Ascending aorta (tissue), 2 donors: ENCODE data around the gene VWF. TPM values are rescaled to one million over a fixed set of nuclear protein-coding genes. Genes with fewer than 3 reads are reported as not detected.

Source experiments
- DNase-seq, 2 donors: peaks; one replicate each; pipeline ENCODE4 v3.0.0-alpha.2; 2019; ENCODE audit warnings: low spot score in 2 of 2
- H3K27ac ChIP-seq, 2 donors: fragments of 200-600 bp; sonication (generic); one replicate each; pipeline ENCODE4 v1.5.1; 2016 to 2017; ENCODE audit warnings: mild to moderate bottlenecking in 1 of 2
- H3K27me3 ChIP-seq: fragments of 200-600 bp; sonication (generic); one replicate; pipeline ENCODE4 v1.5.1; 2017
- H3K36me3 ChIP-seq, 2 donors: fragments of 200-600 bp; sonication (generic); one replicate each; pipeline ENCODE4 v1.5.1; 2016
- H3K4me1 ChIP-seq, 2 donors: fragments of 200-600 bp; sonication (generic); one replicate each; pipeline ENCODE4 v1.5.1; 2016 to 2017; ENCODE audit warnings: mild to moderate bottlenecking in 1 of 2
- H3K4me3 ChIP-seq, 2 donors: fragments of 200-600 bp; sonication (generic); one replicate each; pipeline ENCODE4 v1.5.1; 2016 to 2017; ENCODE audit warnings: mild to moderate bottlenecking in 1 of 2
- H3K9me3 ChIP-seq, 2 donors: fragments of 200-600 bp; sonication (generic); one replicate each; pipeline ENCODE4 v1.5.1; 2016
- CTCF ChIP-seq, 3 experiments: fragments of 200-600 bp in 2 of 3; fragments of 450-650 bp in 1 of 3; sonication (generic) in 2 of 3; IDR thresholded peaks; one replicate each; pipeline ENCODE4 v1.5.1; 2016 to 2019; ENCODE audit warnings: antibody characterized with exemption in 3 of 3, mild to moderate bottlenecking in 1 of 3, moderate library complexity in 1 of 3
- intact Hi-C: fragments of 100-400 bp; cut with DNase I; formaldehyde crosslinking; loops from one replicate; pipeline ENCODE4 v1.15.1; 2023
- total RNA-seq: library from RNA; depleted of rRNA; stranded (reverse); fragments of >200 nt; gene quantifications from one replicate; pipeline ENCODE4 v1.1.0, GENCODE V29; 2016

VWF gene
- total RNA-seq, 1 donor from 2014 or later = 1,026 TPM

GRCh38 chr12:6090803-6091202 lies 33.7 kb downstream of the VWF start:
- Histone ChIP-seq H3K4me3 (no peak overlapping the region), H3K9me3 (no peaks in the 10 kb centered on the region), H3K36me3 (no peaks in the 10 kb centered on the region), H3K4me1 (peaks cover 6 to 15% of the 10 kb centered on the region in 2 donors), H3K27me3 (no peaks in the 10 kb centered on the region), H3K27ac (no peak overlapping the region)
- TF ChIP-seq CTCF (IDR thresholded peaks at IDR 0.05) = no peak
- intact Hi-C loops = loop anchor here (5.0 kb wide), 3 partner anchors 56 to 91 kb away; no protein-coding TSS in a partner anchor
- DNase-seq = no peak

GRCh38 chr12:6088921-6089747 lies 35.3 kb downstream of the VWF start:
- Histone ChIP-seq H3K9me3 (no peaks in the 10 kb centered on the region), H3K36me3 (no peaks in the 10 kb centered on the region), H3K27ac (no peak overlapping the region), H3K4me3 (no peak overlapping the region), H3K27me3 (no peaks in the 10 kb centered on the region), H3K4me1 (peaks cover 6 to 22% of the 10 kb centered on the region in 2 donors)
- intact Hi-C loops = no loop called here
- TF ChIP-seq CTCF (IDR thresholded peaks at IDR 0.05) = no peak
- DNase-seq = no peak

- Histone ChIP-seq H3K9me3 (no peaks in the 10 kb centered on the region), H3K36me3 (no peaks in the 10 kb centered on the region), H3K27me3 (no peaks in the 10 kb centered on the region), H3K4me1 (peaks cover 0 to 10% of the 10 kb centered on the region in 2 donors), H3K4me3 (no peak overlapping the region), H3K27ac (no peak overlapping the region)
- DNase-seq = no peak
- no peak for TF ChIP-seq CTCF (IDR thresholded peaks at IDR 0.05)
- intact Hi-C loops = no loop called here
Observed at GRCh38 chr12:6086316-6086715, 38.2 kb downstream of the VWF start.

- H3K27ac ChIP-seq = no peak overlapping the region
Observed at GRCh38 chr12:6085841-6086240, 38.6 kb downstream of the VWF start.

GRCh38 chr12:6084969-6085450 lies 39.5 kb downstream of the VWF start:
- H3K27me3 ChIP-seq = no peaks in the 10 kb centered on the region
- peaks cover 0 to 10% of the 10 kb centered on the region in 2 donors for H3K4me1 ChIP-seq
- no peak overlapping the region for H3K4me3 ChIP-seq
- no peaks in the 10 kb centered on the region for H3K9me3 ChIP-seq
- TF ChIP-seq CTCF (IDR thresholded peaks at IDR 0.05) = no peak
- H3K36me3 ChIP-seq = no peaks in the 10 kb centered on the region
- no peak overlapping the region for H3K27ac ChIP-seq
- intact Hi-C loops = no loop called here
- DNase-seq = no peak

More at GRCh38 chr12:6085841-6086240, 38.6 kb downstream of the VWF start:
- no peak for TF ChIP-seq CTCF (IDR thresholded peaks at IDR 0.05)
- intact Hi-C loops = no loop called here
- H3K36me3 ChIP-seq = no peaks in the 10 kb centered on the region
- no peak for DNase-seq
- no peak overlapping the region for H3K4me3 ChIP-seq
- no peaks in the 10 kb centered on the region for H3K27me3 ChIP-seq
- H3K4me1 ChIP-seq = peaks cover 0 to 10% of the 10 kb centered on the region in 2 donors
- H3K9me3 ChIP-seq = no peaks in the 10 kb centered on the region
